Dermis microvascular lymphatic vessel endothelial cell (primary cell): Measurements from ENCODE around the gene PIGO. TPM values are rescaled to one million over a fixed set of nuclear protein-coding genes. Genes with fewer than 3 reads are reported as not detected.
A peak's percentile ranks its signal among the peaks of the same experiment; 100 is the strongest.

Experiments used
- DNase-seq, 2 donors: peaks; one replicate each; pipeline versions ENCODE4 v3.0.0 to v3.0.0-alpha.2; 2010; ENCODE audit warnings: low read depth in 2 of 2
- total RNA-seq: library from RNA; depleted of rRNA; stranded (reverse); fragments of >200 nt; gene quantifications from 2 replicates; pipeline ENCODE4 v1.2.1, GENCODE V29; 2014

PIGO gene
- total RNA-seq, 1 donor from 2014 or later = 7.4 TPM

DNA sequence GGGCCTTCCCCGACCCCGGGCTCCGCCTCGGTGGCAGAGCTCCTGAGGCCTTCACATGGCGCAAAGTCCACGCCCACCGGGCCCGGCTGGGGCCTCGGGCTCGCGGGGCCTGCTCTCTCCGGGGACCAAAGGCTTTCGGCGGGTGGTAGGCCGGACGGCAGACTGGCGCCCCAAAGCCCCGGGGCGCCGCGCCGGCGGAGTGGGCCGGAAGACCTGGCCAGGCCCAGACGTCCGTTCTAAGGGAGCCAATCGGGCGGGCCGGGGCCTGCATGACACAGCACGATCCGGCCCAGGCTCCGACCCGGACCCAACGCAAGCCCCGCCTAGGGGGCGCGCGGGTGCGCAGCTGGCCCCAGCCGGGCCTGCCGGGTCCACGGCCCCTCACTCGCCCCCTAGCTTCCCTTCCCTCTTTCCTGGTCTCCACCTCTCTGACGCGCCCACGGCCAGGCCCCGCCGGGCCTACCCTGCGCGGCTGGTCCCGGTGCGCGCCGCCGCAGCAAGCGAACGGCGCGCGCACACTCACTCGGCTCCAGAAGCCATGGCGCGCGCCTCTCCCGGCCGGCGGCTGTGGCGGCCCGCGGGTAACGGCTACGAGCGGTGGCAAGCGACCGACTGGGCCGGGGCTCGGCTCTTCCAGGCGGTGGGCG, 24.5 kb downstream of the PIGO start:
- peak; percentile 69 to 90 for DNase-seq

DNA sequence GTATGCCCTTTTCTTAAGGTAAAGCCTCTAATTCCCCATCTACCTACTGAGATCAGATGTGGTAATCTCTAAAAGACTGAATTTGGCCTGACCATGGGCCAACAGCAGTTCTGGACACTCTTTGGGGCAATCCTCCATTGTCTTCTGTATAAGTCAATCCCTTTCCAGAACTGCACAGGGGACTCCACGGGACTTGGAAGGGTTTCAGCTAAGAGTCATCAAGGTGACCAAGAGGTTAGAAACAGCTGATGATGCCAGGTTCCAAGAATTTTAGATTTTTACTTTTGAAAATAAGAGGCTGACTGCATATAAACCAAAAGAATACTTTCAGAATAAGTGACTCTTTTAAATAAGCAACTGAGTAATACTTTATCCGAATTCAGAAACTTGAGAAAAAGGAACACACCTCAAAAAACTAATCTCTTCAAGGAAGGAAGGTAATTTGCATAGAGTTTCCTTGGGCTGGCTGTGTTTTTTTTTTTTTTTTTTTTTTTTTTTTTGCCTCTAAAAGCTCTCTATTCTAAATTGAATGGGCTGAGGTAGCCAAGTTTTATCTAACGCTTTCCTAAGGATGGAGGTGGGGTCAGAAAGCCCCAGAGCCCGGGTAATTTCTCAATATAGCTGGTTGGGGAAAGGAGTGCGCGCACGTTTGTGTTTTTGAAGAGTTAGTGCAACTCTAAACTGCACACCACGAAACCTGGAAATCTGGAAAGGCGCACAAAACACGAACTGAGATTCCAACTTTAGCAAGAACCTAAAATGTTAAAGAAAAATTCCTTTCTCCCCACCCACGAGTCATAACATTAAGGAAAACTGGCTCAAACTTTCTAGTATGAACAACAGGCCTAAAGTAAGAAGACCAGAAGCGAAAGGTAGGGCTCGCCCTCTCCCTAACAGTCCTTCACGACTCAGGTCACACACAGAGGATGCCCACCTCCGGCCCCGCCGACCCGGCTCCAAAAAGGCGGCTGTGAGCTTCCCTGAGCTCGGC, 25.3 kb downstream of the PIGO start:
- DNase-seq = peak in 1 of 2 donors; percentile 44

DNA sequence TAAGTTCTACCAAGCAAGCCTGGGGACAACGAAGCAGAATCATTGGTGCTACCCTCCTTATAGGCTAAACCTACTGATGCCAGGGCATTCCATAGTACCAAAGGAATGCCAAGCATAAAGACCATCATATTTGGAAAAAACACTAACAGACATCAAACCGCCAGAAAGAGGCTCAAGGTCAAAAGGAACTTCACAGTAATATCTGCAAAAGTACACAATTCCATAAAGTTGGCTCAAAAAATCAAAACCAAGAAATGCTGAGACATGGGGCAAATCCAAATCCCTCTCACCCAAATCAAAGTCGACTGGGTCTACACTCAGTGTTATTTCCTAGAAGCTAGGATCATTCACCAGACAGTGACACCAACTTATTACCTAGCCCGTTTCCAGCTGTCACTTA, 27.4 kb downstream of the PIGO start:
- no peak for DNase-seq

DNA sequence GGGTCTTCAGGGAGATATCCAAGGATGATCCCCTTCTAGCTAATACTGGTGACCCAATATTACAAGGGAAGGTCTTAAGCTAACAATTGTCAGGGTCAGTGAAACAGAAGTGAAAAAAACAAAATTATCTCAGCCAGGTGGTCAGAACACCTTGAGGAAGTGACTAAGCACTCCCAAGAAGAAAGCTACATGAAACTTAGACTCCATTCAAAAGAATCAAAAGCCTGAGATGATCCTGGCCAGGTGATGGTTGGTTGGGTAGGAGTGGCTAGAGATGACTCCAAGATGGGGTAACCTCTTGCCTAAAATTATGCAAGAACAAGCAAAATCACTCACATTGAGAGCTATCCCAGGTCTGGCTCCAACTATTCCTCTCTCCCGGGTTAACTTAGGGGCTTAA, 29.3 kb downstream of the PIGO start:
- no peak for DNase-seq

DNA sequence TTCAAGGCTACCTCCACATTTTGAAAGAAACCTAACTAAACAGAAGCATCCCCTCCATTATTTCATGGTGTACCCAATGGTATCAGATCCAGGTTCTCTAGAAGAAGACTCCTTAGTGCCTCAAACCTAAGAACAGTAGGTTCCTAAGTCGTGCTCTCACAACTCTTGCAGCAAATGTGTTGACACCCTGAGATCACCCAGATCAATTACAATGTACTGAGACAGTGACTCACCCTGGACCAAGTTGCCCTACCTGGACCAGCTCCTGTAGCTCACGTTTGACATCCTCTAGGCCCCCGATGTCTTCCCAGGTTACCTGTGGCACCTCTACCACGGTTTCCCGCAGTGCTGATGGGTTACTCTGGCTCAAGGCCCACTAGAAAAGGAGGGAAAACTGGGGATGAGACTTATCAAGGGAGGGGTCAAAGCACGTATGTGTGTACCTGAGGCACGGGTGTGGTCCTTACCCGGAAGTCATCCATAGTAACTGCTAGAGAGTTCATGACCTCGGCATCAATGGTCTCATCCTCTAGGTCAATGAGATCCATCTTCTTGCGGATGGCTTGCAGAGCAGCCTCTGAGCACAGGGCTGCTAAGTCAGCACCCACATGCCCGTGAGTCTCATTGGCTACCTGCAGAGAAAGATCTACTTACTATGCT, 35.7 kb downstream of the PIGO start:
- DNase-seq = no peak

DNA sequence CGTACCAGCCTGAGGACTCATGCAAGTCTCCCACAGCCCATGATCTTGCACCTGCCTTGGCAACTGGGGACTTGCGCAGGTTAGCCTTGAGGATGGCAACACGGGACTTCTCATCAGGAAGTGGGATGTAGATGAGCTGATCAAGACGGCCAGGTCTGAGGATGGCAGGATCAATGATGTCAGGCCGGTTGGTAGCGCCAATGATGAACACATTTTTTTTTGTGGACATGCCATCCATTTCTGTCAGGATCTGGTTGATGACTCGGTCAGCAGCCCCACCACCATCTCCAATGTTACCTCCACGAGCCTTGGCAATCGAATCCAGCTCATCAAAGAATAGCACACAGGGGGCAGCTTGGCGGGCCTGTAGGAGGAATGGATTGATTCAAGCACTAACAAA, 37.0 kb downstream of the PIGO start:
- DNase-seq = no peak

DNA sequence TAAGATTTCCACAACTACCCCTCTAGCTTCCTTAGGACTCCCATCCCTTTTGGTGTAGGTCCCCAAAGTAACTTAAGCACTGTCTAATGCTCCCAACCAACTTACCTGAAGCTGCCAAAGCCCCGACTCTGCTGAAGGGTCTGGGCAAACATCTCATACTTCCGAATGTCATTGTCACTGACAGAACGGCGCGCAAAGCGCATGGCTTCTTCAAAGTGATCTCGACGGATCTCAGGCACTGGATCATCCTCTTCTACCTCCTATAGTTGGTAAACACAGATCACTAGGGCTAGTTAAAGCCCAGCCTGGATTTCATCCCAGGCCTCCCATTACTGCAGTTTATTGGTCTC, 39.1 kb downstream of the PIGO start:
- DNase-seq = no peak

DNA sequence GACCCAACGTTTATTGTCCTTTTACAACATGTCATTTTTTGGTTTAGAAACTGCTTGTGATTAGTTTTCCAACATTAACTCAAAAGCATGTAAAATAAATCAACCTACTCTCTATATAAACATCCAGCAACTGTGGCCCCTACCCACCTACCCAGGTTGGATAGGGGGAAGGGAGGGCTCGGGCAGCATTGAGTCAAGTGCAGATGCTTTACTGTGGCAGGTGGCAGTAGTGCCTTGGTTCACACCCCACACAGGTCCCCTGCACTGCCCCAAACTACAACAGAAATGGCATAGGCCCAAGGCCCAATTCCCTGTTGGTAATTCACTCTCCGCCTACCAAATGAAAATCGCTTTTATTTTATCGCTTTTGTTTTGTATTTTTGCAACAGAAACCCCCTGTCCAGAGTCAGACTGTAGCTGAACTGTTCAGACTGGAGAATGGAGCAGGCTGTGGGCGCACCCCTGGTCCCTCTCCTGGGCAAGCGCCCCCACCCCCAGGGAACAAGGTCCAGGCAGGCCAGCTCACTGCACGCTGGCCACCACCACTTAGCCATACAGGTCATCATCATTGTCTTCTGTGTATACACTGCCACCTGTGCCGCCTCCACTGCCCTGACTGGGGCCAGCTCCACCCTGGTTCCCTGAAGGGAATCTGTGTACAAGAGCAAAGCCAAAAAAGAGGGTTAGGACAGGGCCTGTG, 39.7 kb downstream of the PIGO start:
- no peak for DNase-seq

DNA sequence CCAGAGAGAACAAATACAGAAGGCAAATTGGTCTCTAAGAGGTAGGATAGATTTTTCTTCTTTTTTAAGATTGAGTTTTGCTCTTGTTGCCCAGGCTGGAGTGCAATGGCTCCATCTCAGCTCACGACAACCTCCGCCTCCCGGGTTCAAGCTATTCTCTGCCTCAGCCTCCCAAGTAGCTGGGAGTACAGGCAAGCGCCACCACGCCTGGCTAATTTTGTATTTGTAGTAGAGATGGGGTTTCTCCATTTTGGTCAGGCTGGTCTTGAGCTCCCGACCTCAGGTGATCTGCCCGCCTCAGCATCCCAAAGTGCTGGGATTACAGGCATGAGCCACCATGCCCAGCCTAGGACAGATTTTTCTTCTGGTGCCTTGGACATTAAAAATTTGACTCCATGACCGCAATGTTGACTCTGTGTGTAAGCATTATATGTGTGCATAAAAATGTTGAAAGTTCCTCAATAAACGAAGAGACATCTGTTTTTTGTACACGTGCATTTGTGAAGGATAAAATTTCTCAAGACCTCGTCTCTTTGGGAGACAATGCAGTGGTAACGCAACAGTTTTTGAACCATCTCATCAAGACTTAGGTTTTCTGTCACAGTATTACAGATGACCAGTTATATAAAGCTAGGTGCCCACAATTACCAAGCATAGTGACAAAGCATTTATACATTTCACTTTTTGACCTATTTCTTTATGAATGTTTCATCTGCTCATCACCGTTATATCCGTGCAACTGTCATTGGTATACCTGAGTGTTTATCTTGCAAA, 41.3 kb downstream of the PIGO start:
- DNase-seq = no peak

DNA sequence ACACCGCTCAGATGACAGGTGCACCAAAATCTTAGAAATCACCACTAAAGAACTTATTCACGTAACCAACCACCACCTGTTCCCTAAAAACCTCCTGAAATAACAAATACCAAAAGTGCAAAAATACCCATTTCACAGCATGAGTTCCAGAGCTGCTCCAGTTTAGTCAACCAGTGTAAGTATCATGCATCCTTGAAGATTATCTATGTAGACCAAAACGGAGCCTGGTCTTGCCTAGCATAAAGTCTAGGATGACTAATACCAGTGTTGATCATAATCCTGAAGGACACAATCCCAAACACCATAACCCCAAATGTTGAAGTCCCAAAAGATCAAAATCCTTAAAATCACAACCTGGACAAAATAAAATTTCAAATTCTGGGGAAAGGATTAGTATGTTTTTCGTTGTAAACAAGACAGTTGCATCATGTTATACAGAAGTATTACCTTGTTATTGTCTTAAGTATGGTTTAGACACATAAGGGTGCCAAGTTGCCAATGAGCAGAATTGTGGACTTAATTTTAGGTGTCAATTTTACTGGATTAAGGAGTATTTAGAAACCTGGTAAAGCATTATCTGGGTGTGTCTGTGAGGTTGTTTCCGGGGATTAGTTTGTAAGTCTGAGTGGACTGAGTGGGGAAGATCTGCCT, 42.1 kb downstream of the PIGO start:
- no peak for DNase-seq

DNA sequence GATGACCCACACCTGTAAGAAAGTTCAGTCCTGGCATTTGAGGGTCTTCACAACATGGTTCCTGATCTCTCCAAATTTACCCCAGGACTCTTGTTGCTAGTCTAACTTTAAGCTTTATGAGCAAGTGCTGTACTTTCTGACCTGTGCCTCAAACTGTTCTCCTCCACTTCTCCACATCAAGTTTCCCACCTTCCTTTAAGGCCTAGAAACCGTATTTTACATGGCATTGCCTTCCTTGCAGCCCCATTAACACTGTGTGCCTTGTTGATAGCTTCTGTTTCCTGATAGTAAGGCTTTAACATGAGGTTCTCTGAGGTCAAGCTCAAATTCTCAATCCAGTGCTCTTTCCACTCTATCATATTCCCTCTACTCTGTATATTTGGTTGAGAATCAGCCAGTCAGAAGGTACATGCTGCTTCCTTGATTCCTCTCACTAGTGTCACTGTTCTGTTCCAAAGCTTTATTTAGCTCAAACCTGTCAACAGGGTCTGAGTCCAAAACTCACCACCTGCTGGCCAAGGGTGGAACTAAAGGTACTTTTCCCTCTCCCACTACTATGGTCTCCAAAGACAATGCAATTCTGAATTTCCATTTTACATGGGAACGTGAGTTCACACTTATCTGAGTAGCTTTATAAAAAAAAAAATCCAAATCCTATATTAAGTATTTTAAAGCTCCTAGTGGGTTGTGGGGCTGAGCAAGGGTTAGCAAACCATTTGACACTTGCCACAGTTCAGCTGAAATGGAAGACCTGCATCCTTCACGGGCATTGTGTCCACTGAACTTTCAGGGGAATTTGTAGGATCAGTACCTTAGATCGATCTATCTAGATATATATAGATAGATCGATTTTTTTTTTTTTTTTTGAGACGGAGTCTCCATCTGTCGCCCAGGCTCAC, 45.1 kb downstream of the PIGO start:
- peak; percentile 40 to 65 for DNase-seq

DNA sequence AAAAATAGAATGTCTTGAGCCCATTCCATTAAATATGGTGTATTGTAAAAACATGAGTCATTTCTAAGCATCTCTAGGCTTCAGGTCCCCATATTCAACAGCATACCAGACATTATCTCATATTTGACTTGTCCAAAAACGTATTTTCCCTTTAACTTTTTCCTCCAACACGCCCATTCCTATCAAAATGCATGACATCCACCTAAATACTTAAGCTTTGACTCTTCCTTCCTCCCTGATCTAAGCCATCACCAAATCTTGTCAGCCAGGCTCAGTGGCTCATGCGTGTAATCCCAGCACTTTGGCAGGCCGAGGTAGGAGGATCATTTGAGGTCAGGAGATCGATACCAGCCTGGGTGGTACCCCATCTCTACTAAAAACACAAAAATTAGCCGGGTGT, 47.9 kb downstream of the PIGO start:
- DNase-seq = no peak

DNA sequence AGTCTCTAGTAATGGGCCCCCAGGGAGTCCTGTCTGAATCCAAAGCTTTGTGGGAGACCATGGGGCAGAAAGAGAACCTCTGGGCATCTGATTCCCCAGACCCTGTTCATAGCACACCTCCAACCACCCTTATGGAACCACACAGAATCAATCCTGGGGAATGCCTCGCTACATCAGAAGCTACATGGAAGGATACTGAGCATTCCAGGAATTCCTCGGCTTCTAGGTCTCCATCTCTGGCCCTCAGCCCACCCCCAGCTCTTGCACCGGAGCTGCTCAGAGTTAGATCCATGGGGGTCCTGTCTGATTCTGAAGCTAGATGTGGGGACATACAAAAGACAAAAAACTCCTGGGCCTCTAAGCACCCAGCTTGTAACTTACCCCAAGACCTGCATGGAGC, 52.3 kb downstream of the PIGO start:
- DNase-seq = no peak

DNA sequence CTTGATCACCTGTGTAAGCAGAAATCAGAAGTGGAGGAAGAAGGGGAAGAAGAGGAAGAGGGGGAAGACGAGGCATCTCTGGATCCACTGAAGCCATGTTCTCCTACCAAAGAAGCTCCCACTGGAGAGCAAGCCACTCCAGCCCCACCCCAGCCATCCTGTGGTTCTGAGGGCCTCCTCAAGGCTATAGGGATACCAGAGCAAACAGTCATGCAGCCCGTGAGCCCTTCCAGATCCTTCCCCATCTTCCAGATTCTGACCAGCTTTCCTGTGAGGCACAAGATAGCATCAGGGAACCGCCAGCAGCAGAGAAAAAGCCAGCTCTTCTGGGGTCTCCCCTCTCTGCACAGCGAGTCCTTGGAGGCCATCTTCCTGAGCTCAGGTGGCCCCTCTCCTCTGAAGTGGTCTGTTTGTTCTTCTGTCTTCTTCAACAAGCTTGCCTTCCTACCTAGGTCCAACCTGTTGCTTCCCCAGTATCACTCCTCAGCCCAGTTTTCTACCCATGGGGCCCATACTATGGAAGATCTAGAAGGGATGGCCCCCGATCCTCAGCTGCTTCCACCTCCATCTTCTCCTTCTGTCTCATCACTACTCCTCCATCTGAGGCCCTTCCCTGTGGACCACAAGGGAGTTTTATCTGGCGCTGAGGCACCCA, 53.4 kb downstream of the PIGO start:
- no peak for DNase-seq

DNA sequence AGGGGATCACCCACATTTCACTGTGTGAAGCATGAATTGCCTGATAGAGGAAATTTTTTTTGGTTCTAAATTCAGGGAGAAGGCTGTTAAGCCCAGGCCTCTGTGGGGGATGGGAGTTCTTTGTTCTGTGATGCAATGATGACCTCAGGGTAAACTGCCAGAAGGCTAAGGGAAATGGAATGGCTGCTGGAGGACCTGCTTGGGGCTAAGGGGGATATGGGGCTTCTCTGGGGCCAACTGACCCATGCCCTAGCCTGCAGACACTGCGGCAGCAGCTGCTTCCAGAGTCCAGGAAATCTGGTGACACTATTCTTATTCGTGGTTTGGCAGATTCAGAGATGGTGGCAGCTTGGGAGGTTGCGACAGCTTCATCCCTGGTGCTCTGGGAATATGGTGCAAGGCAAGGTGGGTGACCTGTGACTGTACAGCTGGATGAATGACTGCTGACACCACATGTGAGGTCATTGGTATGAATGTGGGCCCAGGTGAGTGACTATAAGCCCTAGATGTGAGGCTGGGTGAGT, 54.2 kb downstream of the PIGO start:
- DNase-seq = no peak
